Stimulated activated naive CD4-positive, alpha-beta T cell (primary cell): ENCODE results near the gene POLR2E.

ENCODE experiments used
- DNase-seq, 6 experiments: peaks; one replicate each; lab custom pipeline; 2025; lab: John Stamatoyannopoulos, UW

The POLR2E gene

GRCh38 chr19:1094655-1094977, 559 bp downstream of the POLR2E start:
- DNase-seq = no peak

GRCh38 chr19:1093811-1094553, 1.2 kb downstream of the POLR2E start:
- no peak for DNase-seq

GRCh38 chr19:1093330-1093729, 1.8 kb downstream of the POLR2E start:
- no peak for DNase-seq

GRCh38 chr19:1091544-1092175, 3.5 kb downstream of the POLR2E start:
- DNase-seq = no peak

GRCh38 chr19:1090731-1091543, 4.2 kb downstream of the POLR2E start:
- peak in 2 of 6 experiments; percentile 31 to 52 for DNase-seq

- peak in 1 of 6 experiments; percentile 38 for DNase-seq
Observed at GRCh38 chr19:1089891-1090290, 5.3 kb downstream of the POLR2E start.

- DNase-seq = peak in 2 of 6 experiments; percentile 44 to 63
Observed at GRCh38 chr19:1089126-1089771, 5.9 kb downstream of the POLR2E start.

- peak in 3 of 6 experiments; percentile 39 to 64 (median 59) for DNase-seq
Observed at GRCh38 chr19:1088416-1089010, 6.7 kb downstream of the POLR2E start.

- peak; percentile 45 to 81 (median 63) for DNase-seq
Observed at GRCh38 chr19:1087813-1088415, 7.3 kb downstream of the POLR2E start.

GRCh38 chr19:1086613-1087012, 8.6 kb downstream of the POLR2E start:
- peak in 2 of 6 experiments; percentile 53 to 63 for DNase-seq

GRCh38 chr19:1085676-1086442, 9.3 kb downstream of the POLR2E start:
- no peak for DNase-seq

- DNase-seq = no peak
Observed at GRCh38 chr19:1085053-1085658, 10.0 kb downstream of the POLR2E start.

- DNase-seq = no peak
Observed at GRCh38 chr19:1084024-1084868, 10.9 kb downstream of the POLR2E start.

GRCh38 chr19:1082928-1083816, 12.0 kb downstream of the POLR2E start:
- DNase-seq = no peak

- peak; percentile 73 to 90 (median 88) for DNase-seq
Observed at GRCh38 chr19:1082165-1082927, 12.8 kb downstream of the POLR2E start.

GRCh38 chr19:1081301-1082164, 13.6 kb downstream of the POLR2E start:
- no peak for DNase-seq
